ENCODE results near the gene IGFL3. TPM values are rescaled to one million over a fixed set of nuclear protein-coding genes. Genes with fewer than 3 reads are reported as not detected.
"Not testable (repeated sequence)": the region's sequence is repeated elsewhere in the genome, so short reads cannot be mapped to it uniquely, and the experiment has no call there.

Gene IGFL3
- total RNA-seq, 1 experiment from 2014 or later = 0.96 TPM

- no peak overlapping the region for H3K27ac ChIP-seq
- intact Hi-C loops (cut with micrococcal nuclease; ENCODE audit: unreplicated experiment) = no loop called here
- H3K27me3 ChIP-seq (ENCODE audit: insufficient read depth, low read depth) = no peaks in the 10 kb centered on the region
- no peaks in the 10 kb centered on the region for H4K20me1 ChIP-seq (ENCODE audit: insufficient read depth)
- no peaks in the 10 kb centered on the region for H3K79me2 ChIP-seq (ENCODE audit: low read depth)
- peaks cover 19% of the 10 kb centered on the region for H3F3A ChIP-seq (ENCODE audit: insufficient read depth, low read depth)
- DNase-seq = peak; percentile 60 to 69
- H3K4me3 ChIP-seq = no peak overlapping the region
- H3K9me2 ChIP-seq (ENCODE audit: insufficient read depth) = no peaks in the 10 kb centered on the region
- no TSS peak for BruUV-seq (replicated peaks)
- H3K9me3 ChIP-seq (ENCODE audit: insufficient read depth, low read depth) = peaks cover 6% of the 10 kb centered on the region; the same call in 1 of the 2 replicates
- peaks cover 30% of the 10 kb centered on the region for H3K4me1 ChIP-seq (replicated peaks; ENCODE audit: insufficient read depth)
- H3K4me2 ChIP-seq = no peak overlapping the region
- ChIA-PET CTCF (interaction anchor here (1.0 kb wide), 1 partner anchor 184 kb away, joined by 3 read pairs; no protein-coding TSS in a partner anchor), POLR2A (ENCODE audit: unreplicated experiment) (interaction anchor here (0.6 to 0.7 kb wide), 2 partner anchors 333 to 582 kb away, joined by 3 to 4 read pairs; partner anchors contain the start of gene CCDC8)
- H2AFZ ChIP-seq = no peak overlapping the region
- H3K36me3 ChIP-seq (ENCODE audit: low read depth) = no peaks in the 10 kb centered on the region
- TF ChIP-seq EZH2 (IDR thresholded peaks at IDR 0.05; ENCODE audit: low read depth) = no peak
- TF ChIP-seq CTCF (conservative IDR thresholded peaks at IDR 0.05) = no peak
Observed at GRCh38 chr19:46080561-46080960, 43.9 kb downstream of the IGFL3 start.

GRCh38 chr19:46079576-46079975 is 44.9 kb downstream of the IGFL3 start:
- Histone ChIP-seq H4K20me1 (ENCODE audit: insufficient read depth) (no peaks in the 10 kb centered on the region), H3K9me3 (ENCODE audit: insufficient read depth, low read depth) (peaks cover 4% of the 10 kb centered on the region; the same call in 1 of the 2 replicates), H3K4me1 (replicated peaks; ENCODE audit: insufficient read depth) (peaks cover 30% of the 10 kb centered on the region), H3K27ac (no peak overlapping the region), H3K79me2 (ENCODE audit: low read depth) (no peaks in the 10 kb centered on the region), H2AFZ (no peak overlapping the region), H3F3A (ENCODE audit: insufficient read depth, low read depth) (peaks cover 19% of the 10 kb centered on the region), H3K27me3 (ENCODE audit: insufficient read depth, low read depth) (no peaks in the 10 kb centered on the region), H3K9me2 (ENCODE audit: insufficient read depth) (no peaks in the 10 kb centered on the region), H3K4me3 (no peak overlapping the region), H3K4me2 (no peak overlapping the region), H3K36me3 (ENCODE audit: low read depth) (no peaks in the 10 kb centered on the region)
- no peak for DNase-seq
- intact Hi-C loops (cut with micrococcal nuclease; ENCODE audit: unreplicated experiment) = loop anchor here (10.0 kb wide), 2 partner anchors 215 to 295 kb away; partner anchors contain the start of genes FOXA3 and SYMPK
- no TSS peak for BruUV-seq (replicated peaks)
- TF ChIP-seq CTCF (conservative IDR thresholded peaks at IDR 0.05) (no peak), EZH2 (IDR thresholded peaks at IDR 0.05; ENCODE audit: low read depth) (no peak)
- ChIA-PET POLR2A (ENCODE audit: unreplicated experiment) (interaction anchor here (0.6 kb wide), 1 partner anchor 118 kb away, joined by 3 read pairs; no protein-coding TSS in a partner anchor), CTCF (interaction anchor here (0.6 kb wide), 1 partner anchor 52 kb away, joined by 9 read pairs; no protein-coding TSS in a partner anchor)

- Histone ChIP-seq H3F3A (ENCODE audit: insufficient read depth, low read depth) (peaks cover 20% of the 10 kb centered on the region), H3K4me1 (replicated peaks; ENCODE audit: insufficient read depth) (peaks cover 33% of the 10 kb centered on the region)
- TF ChIP-seq CTCF (conservative IDR thresholded peaks at IDR 0.05) = peak; percentile 87
- not testable (repeated sequence) for H3K27ac ChIP-seq; H2AFZ ChIP-seq; BruUV-seq (replicated peaks); H3K4me2 ChIP-seq; H4K20me1 ChIP-seq (ENCODE audit: insufficient read depth); H3K9me3 ChIP-seq (ENCODE audit: insufficient read depth, low read depth); H3K79me2 ChIP-seq (ENCODE audit: low read depth); H3K27me3 ChIP-seq (ENCODE audit: insufficient read depth, low read depth); H3K36me3 ChIP-seq (ENCODE audit: low read depth); H3K4me3 ChIP-seq; H3K9me2 ChIP-seq (ENCODE audit: insufficient read depth)
- ChIA-PET POLR2A (ENCODE audit: unreplicated experiment) (interaction anchor here (0.5 to 0.8 kb wide), 5 partner anchors 36 to 144 kb away, joined by 3 to 13 read pairs (median 6); no protein-coding TSS in a partner anchor), CTCF (interaction anchor here (0.6 to 2.2 kb wide), 12 partner anchors 26 to 466 kb away, joined by 3 to 28 read pairs (median 4); partner anchors contain the start of gene PPP5C)
- intact Hi-C loops (cut with micrococcal nuclease; ENCODE audit: unreplicated experiment) = loop anchor here (1.0 to 10.0 kb wide), 4 partner anchors 111 to 296 kb away; partner anchors contain the start of genes FOXA3 and SYMPK
- peak in 1 of 2 experiments; percentile 68 for DNase-seq
Observed at GRCh38 chr19:46078573-46079332, 45.7 kb downstream of the IGFL3 start.

Data from PC-9 (cell line).